GM21423 (cell line): Measurements from ENCODE around the gene VNN1.
"Not testable (repeated sequence)": the region's sequence is repeated elsewhere in the genome, so short reads cannot be mapped to it uniquely, and the experiment has no call there.

ENCODE experiments used
- ATAC-seq: cut with Tn5 transposase; IDR thresholded peaks from one replicate; pipeline ENCODE4 v1.9.1; 2021; ENCODE audit warnings: mild to moderate bottlenecking, moderate library complexity; ENCODE audit not compliant: unreplicated experiment

Gene VNN1

GRCh38 chr6:132725471-132725870 lies 11.6 kb upstream of the VNN1 start:
- peak; percentile 7 for ATAC-seq

GRCh38 chr6:132719736-132720448 lies 6.0 kb upstream of the VNN1 start:
- ATAC-seq, result no peak

DNA sequence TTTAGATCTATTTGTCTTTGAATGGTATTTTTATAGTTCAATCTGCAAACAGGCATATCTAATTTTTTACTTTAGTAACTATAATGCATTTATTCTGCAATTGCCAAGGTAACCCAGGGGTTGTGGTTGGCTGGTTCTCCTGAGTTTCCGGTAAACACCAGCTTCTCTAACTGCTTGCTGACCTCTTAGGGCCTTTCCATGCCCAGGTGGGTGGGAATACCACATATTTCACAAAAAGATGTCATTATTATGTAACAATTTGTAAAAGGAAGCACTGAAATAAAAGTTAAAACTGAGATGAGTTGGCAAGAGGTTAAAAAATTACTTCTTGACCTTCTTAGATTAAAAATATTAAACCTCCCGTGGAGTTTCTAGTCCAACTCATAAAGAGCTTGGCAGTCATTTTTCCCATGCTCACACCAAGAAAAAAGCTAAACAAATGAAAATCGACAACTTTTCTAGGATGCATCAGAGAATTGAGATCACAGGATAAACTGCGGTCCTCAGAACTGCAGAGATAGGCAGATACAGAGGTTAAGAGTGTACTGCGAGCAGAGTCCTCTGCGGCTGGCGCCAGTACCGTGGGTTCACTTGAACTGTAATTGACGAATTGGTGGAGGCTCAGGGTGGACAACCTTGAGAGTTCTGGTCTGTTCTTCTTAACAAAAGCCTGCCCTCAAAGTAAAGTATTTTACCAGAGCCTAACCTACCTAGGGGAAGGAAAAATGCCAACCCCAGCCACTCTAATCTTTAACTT lies 2.2 kb upstream of the VNN1 start:
- ATAC-seq, result no peak

- no peak for ATAC-seq
Observed at GRCh38 chr6:132715204-132715603, 1.3 kb upstream of the VNN1 start.

- ATAC-seq, result no peak
Observed at GRCh38 chr6:132714160-132714559, 305 bp upstream of the VNN1 start.

DNA sequence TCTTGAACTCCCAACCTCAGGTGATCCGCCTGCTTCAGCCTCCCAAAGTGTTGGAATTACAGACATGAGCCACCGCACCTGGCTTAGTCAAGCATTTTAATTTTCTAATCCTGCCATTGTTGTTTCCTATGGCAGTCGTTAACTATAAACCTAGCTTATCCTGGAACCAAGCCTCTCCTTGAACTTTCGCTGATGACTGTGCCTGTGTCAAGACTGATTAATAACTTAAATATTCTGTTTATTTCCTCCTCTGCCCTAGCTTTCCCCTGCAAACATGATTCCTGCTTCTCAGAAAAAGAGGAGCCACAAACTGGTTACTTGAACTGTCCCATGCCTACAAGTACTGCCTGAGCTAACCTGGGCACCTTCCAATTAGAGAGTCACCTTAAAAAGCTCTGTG lies 1.5 kb downstream of the VNN1 start:
- ATAC-seq, result no peak

DNA sequence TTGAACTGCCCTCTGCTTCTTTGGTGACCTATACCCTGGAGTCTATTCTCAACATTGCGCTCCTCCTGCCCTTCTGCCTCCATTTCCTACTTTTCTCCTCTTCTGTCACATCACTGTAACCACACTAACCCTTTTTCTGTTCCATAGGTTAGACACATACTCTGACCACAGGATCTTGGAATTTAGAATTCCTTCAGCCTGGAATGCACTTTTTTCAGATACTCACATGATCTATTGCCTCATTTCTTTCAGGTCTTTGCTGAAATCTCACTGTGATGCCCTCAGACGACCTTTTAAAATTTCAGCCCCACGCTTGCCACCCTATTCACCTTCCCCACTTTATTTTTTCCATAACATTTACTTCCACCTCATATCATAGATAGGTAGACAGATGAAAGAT lies 5.1 kb downstream of the VNN1 start:
- ATAC-seq, result no peak

DNA sequence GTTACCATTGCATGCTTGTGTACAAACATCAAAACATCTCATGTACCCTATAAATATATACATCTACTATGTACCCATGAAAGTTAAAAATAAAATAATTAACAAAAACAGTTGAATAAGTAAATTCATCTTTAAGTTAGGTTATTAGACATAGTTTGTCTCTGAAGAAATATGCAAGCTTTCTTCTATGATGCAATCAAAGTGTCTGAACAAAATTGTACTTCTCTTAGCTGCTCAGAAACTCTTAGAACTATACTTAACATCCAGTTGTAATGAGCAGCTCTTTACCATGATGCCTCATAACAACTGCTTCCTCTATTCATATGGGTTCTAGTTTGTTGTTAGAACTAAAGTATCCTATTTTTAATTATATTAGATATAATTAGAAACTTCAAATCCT lies 5.9 kb downstream of the VNN1 start:
- no peak for ATAC-seq

GRCh38 chr6:132706756-132707155 lies 7.1 kb downstream of the VNN1 start:
- not testable (repeated sequence) for ATAC-seq

- no peak for ATAC-seq
Observed at GRCh38 chr6:132703936-132704335, 9.9 kb downstream of the VNN1 start.

- peak; percentile 88 for ATAC-seq
Observed at GRCh38 chr6:132698608-132699007, 15.2 kb downstream of the VNN1 start.

GRCh38 chr6:132695773-132696172 lies 18.1 kb downstream of the VNN1 start:
- no peak for ATAC-seq

DNA sequence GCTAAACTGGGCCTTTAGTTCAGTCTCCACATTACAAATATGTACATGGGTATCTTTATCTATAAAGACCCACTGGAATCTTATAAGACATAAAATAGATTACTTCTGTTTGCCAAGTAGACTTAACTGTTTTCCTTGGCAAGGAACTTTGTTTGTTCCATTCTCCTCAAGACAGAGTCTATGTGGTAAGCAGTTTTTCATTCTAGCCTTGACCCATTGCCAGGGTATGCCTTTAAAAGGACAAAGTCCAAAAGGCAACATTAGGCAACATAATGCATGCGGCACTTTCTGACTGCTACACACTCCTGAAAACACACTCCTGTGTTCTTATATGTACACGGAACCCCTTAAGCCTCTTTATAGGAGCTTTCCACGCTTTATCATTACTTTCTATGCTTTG lies 20.4 kb downstream of the VNN1 start:
- no peak for ATAC-seq

GRCh38 chr6:132690678-132691077 lies 23.2 kb downstream of the VNN1 start:
- ATAC-seq, result no peak

- no peak for ATAC-seq
Observed at GRCh38 chr6:132687306-132687705, 26.5 kb downstream of the VNN1 start.

DNA sequence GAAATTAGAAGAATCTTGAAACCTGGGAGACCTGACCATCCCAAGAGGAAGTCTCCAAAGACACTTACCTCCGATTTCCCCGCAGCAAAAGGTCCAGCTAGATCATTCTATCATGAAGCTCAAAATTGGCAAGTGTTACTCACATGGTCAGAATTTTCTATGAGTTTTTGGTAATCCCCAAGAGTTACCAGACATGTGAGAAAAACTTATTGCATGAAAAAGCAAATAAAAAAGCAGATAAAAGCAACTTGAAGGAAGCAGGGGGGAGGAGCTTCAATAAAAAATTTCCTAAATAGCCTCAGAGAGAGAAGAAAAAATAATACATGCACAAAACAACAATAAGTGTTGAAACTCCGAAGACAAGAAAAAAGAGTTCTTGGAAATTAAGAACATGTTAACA lies 27.3 kb downstream of the VNN1 start:
- no peak for ATAC-seq

- ATAC-seq, result no peak
Observed at GRCh38 chr6:132685009-132685408, 28.8 kb downstream of the VNN1 start.

- ATAC-seq, result no peak
Observed at GRCh38 chr6:132684272-132684671, 29.6 kb downstream of the VNN1 start.

GRCh38 chr6:132683543-132683942 lies 30.3 kb downstream of the VNN1 start:
- ATAC-seq, result no peak

- not testable (repeated sequence) for ATAC-seq
Observed at GRCh38 chr6:132679094-132679493, 34.8 kb downstream of the VNN1 start.

- no peak for ATAC-seq
Observed at GRCh38 chr6:132675749-132676148, 38.1 kb downstream of the VNN1 start.

DNA sequence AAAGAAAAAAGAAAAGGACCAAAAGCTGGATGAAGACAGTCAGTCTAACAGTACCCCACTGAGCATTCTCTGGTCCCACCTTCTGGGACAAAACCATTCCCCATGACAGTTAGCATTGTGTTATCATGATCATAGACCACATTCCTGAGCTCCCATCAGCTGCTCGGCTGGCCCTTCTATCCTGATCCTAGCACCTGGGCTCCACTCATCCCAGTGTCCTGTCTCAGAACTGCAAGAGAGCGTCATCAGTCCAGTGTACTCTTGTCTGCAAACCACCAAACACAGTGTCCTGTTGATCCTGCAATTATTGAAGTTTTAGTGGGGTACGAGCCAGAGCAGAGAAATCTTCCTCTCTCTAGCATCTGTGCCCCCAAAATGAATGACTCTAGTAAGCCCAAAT lies 38.9 kb downstream of the VNN1 start:
- ATAC-seq, result no peak
